Panc1 (cell line): ENCODE measurements around the gene TIMM50. TPM values are rescaled to one million over a fixed set of nuclear protein-coding genes. Genes with fewer than 3 reads are reported as not detected.

ENCODE experiments used
- ATAC-seq: fragments of 200-7000 bp; cut with Tn5 transposase; 2 replicates; pipeline ENCODE4 v1.9.1; 2020; ENCODE audit warnings: mild to moderate bottlenecking, moderate library complexity
- BruUV-seq: library from RNA; stranded (reverse); fragments of 400-500 nt; replicated peaks from 2 replicates; lab custom pipeline; 2021; lab: Mats Ljungman, UMichigan
- CTCF ChIA-PET: fragments of 300-600 bp; sonication (Branson Sonifier 250); formaldehyde crosslinking; loops from one replicate; lab custom pipeline; 2022; ENCODE audit warnings: antibody characterized with exemption; lab: Charles Lee
- POLR2A ChIA-PET: fragments of 300-600 bp; sonication (Branson Sonifier 250); formaldehyde crosslinking; loops from one replicate; lab custom pipeline; 2022; ENCODE audit warnings: antibody characterized with exemption; lab: Charles Lee
- DNase-seq: peaks from one replicate; pipeline ENCODE4 v3.0.0-alpha.2; 2010; ENCODE audit warnings: low read depth, low spot score
- H3K27ac ChIP-seq: 2 replicates; pipeline ENCODE4 v1.5.1; 2011; ENCODE audit warnings: mild to moderate bottlenecking, low read length, inconsistent platforms
- H3K27me3 ChIP-seq: fragments of 200-500 bp; sonication (Bioruptor generic); 2 replicates; pipeline ENCODE4 v1.6.0; 2014; ENCODE audit warnings: low read length, inconsistent platforms; ENCODE audit not compliant: control insufficient read depth, insufficient read depth
- H3K36me3 ChIP-seq: fragments of 200-500 bp; sonication (Bioruptor generic); 2 replicates; pipeline ENCODE4 v1.5.1; 2014; ENCODE audit warnings: inconsistent platforms, mild to moderate bottlenecking, low read length, moderate library complexity; ENCODE audit not compliant: control insufficient read depth, insufficient read depth
- H3K4me1 ChIP-seq: 2 replicates; pipeline ENCODE4 v1.5.1; 2011; ENCODE audit warnings: inconsistent platforms, mild to moderate bottlenecking, low read length, moderate library complexity; ENCODE audit not compliant: control insufficient read depth, insufficient read depth
- H3K4me3 ChIP-seq, 2 experiments: 2 replicates each; pipeline ENCODE4 v1.5.1; 2011 to 2012; ENCODE audit warnings: low read depth in 2 of 2, low read length in 2 of 2, mild to moderate bottlenecking in 2 of 2, inconsistent platforms in 1 of 2, moderate library complexity in 1 of 2
- H3K9me3 ChIP-seq: fragments of 200-500 bp; sonication (Bioruptor generic); 2 replicates; pipeline ENCODE4 v1.5.1; 2014; ENCODE audit warnings: low read depth, mild to moderate bottlenecking, inconsistent platforms, low read length, moderate library complexity; ENCODE audit not compliant: control insufficient read depth, insufficient read depth
- CTCF ChIP-seq: fragments of 450-650 bp; IDR thresholded peaks from 2 replicates; pipeline ENCODE4 v1.5.1; 2017; ENCODE audit warnings: mild to moderate bottlenecking
- POLR2AphosphoS5 ChIP-seq: IDR thresholded peaks from 2 replicates; pipeline ENCODE4 v1.6.1; 2012; ENCODE audit warnings: mild to moderate bottlenecking, low read depth, low read length, moderate library complexity
- REST ChIP-seq, 2 experiments: IDR thresholded peaks; 2 replicates each; pipeline ENCODE4 v1.6.1; 2011 to 2012; ENCODE audit warnings: low read depth in 2 of 2, control low read depth in 1 of 2, low read length in 1 of 2, mild to moderate bottlenecking in 1 of 2, moderate library complexity in 1 of 2; ENCODE audit not compliant: insufficient read depth in 1 of 2
- SIN3A ChIP-seq: IDR thresholded peaks from 2 replicates; pipeline ENCODE4 v1.6.1; 2012; ENCODE audit warnings: low read depth, mild to moderate bottlenecking, low read length, moderate library complexity, borderline replicate concordance; ENCODE audit not compliant: insufficient read depth
- TCF7L2 ChIP-seq: IDR thresholded peaks from 2 replicates; pipeline ENCODE4 v1.6.1; 2011; ENCODE audit warnings: mild to moderate bottlenecking, low read depth, low read length, inconsistent platforms
- in situ Hi-C: cut with HindIII; loops from 2 replicates; pipeline ENCODE4 v1.10.0; 2016; ENCODE audit warnings: low sequenced_read_pairs, low pct_unique_long_range_greater_than_20kb
- intact Hi-C: fragments of 100-400 bp; cut with micrococcal nuclease; formaldehyde crosslinking; loops from one replicate; pipeline ENCODE4 v1.10.0; 2022; ENCODE audit not compliant: unreplicated experiment
- total RNA-seq: library from RNA; stranded (reverse); gene quantifications from one replicate; pipeline ENCODE4 v1.2.1, GENCODE V29; 2021; ENCODE audit not compliant: unreplicated experiment

Gene TIMM50
- total RNA-seq, 1 experiment from 2014 or later: 1,837 TPM

GRCh38 chr19:39463403-39463802 lies 17.2 kb upstream of the TIMM50 start:
- no peaks in the 10 kb centered on the region for H3K4me1 ChIP-seq
- BruUV-seq: no TSS peak
- CTCF ChIA-PET: interaction anchor here (0.6 to 4.7 kb wide), 7 partner anchors 10 to 451 kb away, joined by 3 to 57 read pairs (median 6); partner anchors contain the start of genes DLL3 and SUPT5H
- no peak overlapping the region for H3K4me3 ChIP-seq
- intact Hi-C loops (no loop called here), in situ Hi-C loops (no loop called here)
- POLR2A ChIA-PET: interaction anchor here (0.7 to 2.0 kb wide), 7 partner anchors 18 to 898 kb away, joined by 3 to 16 read pairs (median 7); partner anchors contain the start of genes DLL3, RPS16 and SUPT5H
- peaks cover 73% of the 10 kb centered on the region for H3K36me3 ChIP-seq
- no peaks in the 10 kb centered on the region for H3K27me3 ChIP-seq
- H3K9me3 ChIP-seq: no peaks in the 10 kb centered on the region
- no peak for DNase-seq
- no peak for ATAC-seq
- no peak overlapping the region for H3K27ac ChIP-seq
- TF ChIP-seq CTCF (no peak), POLR2AphosphoS5 (no peak), SIN3A (no peak), TCF7L2 (no peak), REST (IDR thresholded peaks at IDR 0.05; ENCODE audit: insufficient read depth in 1 of 2, low read depth in 2 of 2, low read length in 1 of 2) (no peak)

GRCh38 chr19:39465956-39466747 lies 14.5 kb upstream of the TIMM50 start:
- no peak overlapping the region for H3K4me3 ChIP-seq
- intact Hi-C loops (no loop called here), in situ Hi-C loops (no loop called here)
- no peaks in the 10 kb centered on the region for H3K9me3 ChIP-seq
- H3K4me1 ChIP-seq: no peaks in the 10 kb centered on the region
- peaks cover 78% of the 10 kb centered on the region for H3K36me3 ChIP-seq
- POLR2A ChIA-PET: interaction anchor here (0.6 to 2.1 kb wide), 2 partner anchors 30 to 72 kb away, joined by 3 to 8 read pairs; partner anchors contain the start of gene RPS16
- CTCF ChIA-PET: interaction anchor here (0.6 to 4.7 kb wide), 5 partner anchors 9 to 36 kb away, joined by 3 to 57 read pairs (median 5); no protein-coding TSS in a partner anchor
- no peak overlapping the region for H3K27ac ChIP-seq
- DNase-seq (no peak), ATAC-seq (no peak)
- no peaks in the 10 kb centered on the region for H3K27me3 ChIP-seq
- TF ChIP-seq CTCF: no peak
- no peak for TF ChIP-seq TCF7L2
- TF ChIP-seq REST (IDR thresholded peaks at IDR 0.05; ENCODE audit: insufficient read depth in 1 of 2, low read depth in 2 of 2, low read length in 1 of 2): no peak
- TF ChIP-seq POLR2AphosphoS5: no peak
- no peak for TF ChIP-seq SIN3A
- BruUV-seq: no TSS peak
